A549 treated with CpdA at 1 μM for 4 hours (cell line): ENCODE measurements around the gene GON7. TPM values are rescaled to one million over a fixed set of nuclear protein-coding genes. Genes with fewer than 3 reads are reported as not detected.

Experiments used
- total RNA-seq: library from RNA; stranded (reverse); fragments of 200-300 nt; extraction: Qiagen RNA extraction; gene quantifications from 5 replicates; pipeline ENCODE4 v1.2.3, GENCODE V29; 2022; ENCODE audit warnings: low read depth

The GON7 gene, protein sequence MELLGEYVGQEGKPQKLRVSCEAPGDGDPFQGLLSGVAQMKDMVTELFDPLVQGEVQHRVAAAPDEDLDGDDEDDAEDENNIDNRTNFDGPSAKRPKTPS
- 13.5 to 18.5 TPM (median 15.5 TPM) in 5 replicates for total RNA-seq

DNA sequence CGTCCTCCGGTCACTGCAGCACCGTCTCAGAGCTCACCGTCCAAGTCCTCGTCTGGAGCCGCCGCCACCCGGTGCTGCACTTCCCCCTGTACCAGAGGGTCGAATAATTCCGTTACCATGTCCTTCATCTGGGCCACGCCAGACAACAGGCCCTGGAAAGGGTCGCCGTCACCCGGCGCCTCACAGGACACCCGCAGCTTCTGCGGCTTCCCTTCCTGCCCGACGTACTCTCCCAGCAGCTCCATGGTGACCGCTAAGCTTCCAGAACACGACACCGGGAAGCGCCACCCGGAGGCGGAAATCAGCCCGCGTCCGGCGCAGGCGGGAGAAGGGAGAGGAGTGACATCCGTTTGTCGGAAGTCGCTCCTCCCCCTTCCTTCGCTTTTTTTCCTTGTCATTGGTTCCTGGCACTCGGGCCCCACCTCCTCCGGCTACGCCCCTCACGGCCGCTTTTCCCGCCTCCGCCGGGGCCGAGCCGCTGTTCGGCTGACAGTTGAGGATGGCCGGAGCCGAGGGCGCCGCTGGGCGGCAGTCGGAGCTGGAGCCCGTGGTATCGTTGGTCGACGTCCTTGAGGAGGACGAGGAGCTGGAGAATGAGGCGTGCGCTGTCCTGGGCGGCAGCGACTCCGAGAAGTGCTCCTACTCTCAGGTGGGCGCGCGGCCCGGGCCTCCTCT is at the start of gene GON7, which contains the start of gene UBR7:
Gene GON7 (minus strand): TSS at position 273 of the 675 bp plus-strand sequence. CDS start 28 bp downstream, at position 245.
Gene UBR7 (plus strand): TSS at position 464 of the 675 bp plus-strand sequence. CDS start 36 bp downstream, at position 500.

GRCh38 chr14:93184391-93185348 is 22.2 kb downstream of the GON7 start, which contains the start of the genes LYSET and MOAP1:
Gene LYSET, plus strand, starts transcription at chr14:93185317. Its CDS starts 89 bp downstream, at chr14:93185406.
Gene MOAP1, minus strand, starts transcription at chr14:93184897. Its CDS starts 655 bp downstream, at chr14:93184242.

Other genes with a start within 250 kb of the GON7 start
- 45.4 to 52.4 TPM (median 48.3 TPM) in 5 replicates for gene ITPK1, start 91.1 kb downstream of the GON7 start, total RNA-seq
- gene MOAP1, start 22.2 kb downstream of the GON7 start, total RNA-seq: 11.1 to 15.8 TPM (median 14.2 TPM) in 5 replicates
- 35.1 to 39.9 TPM (median 39.0 TPM) in 5 replicates for gene LYSET, start 21.7 kb downstream of the GON7 start, total RNA-seq
- gene UBR7, start 191 bp upstream of the GON7 start, total RNA-seq: 24.8 to 38.3 TPM (median 27.8 TPM) in 5 replicates
- gene BTBD7, start 126.0 kb upstream of the GON7 start, total RNA-seq: 11.1 to 13.7 TPM (median 12.5 TPM) in 5 replicates
- gene COX8C, start 140.1 kb upstream of the GON7 start, total RNA-seq: not detected in 5 replicates
- 0.02 TPM in 3 of 5 replicates, not detected in the others for gene UNC79, start 223.9 kb upstream of the GON7 start, total RNA-seq